ENCODE measurements around the gene DBP. TPM values are rescaled to one million over a fixed set of nuclear protein-coding genes. Genes with fewer than 3 reads are reported as not detected.

The DBP gene
- total RNA-seq, 1 experiment from 2014 or later: 12.0 TPM

- TF ChIP-seq HMGA2 (CRISPR knock-in tag; IDR thresholded peaks at IDR 0.05) (no peak), JAZF1 (CRISPR knock-in tag; IDR thresholded peaks at IDR 0.05) (no peak), PRRX2 (CRISPR knock-in tag; IDR thresholded peaks at IDR 0.05) (peak; percentile 86), NR1H2 (CRISPR knock-in tag; IDR thresholded peaks at IDR 0.05) (no peak), ZNF425 (CRISPR knock-in tag; conservative IDR thresholded peaks at IDR 0.05) (no peak), RELA (CRISPR knock-in tag; IDR thresholded peaks at IDR 0.05; ENCODE audit: borderline replicate concordance) (no peak), AR (CRISPR knock-in tag; IDR thresholded peaks at IDR 0.05) (no peak), MAX (CRISPR knock-in tag; IDR thresholded peaks at IDR 0.05) (peak; percentile 73), ZNF396 (CRISPR knock-in tag; IDR thresholded peaks at IDR 0.05; ENCODE audit: borderline replicate concordance) (no peak), NR3C1 (CRISPR knock-in tag; conservative IDR thresholded peaks at IDR 0.05; ENCODE audit: low read depth) (no peak), CREM (CRISPR knock-in tag; IDR thresholded peaks at IDR 0.05) (no peak; the same call in 1 of the 2 replicates), CREB1 (CRISPR knock-in tag; IDR thresholded peaks at IDR 0.05) (peak; percentile 61; the same call in 1 of the 2 replicates), ATF6 (CRISPR knock-in tag; IDR thresholded peaks at IDR 0.05) (no peak), ERG (CRISPR knock-in tag; IDR thresholded peaks at IDR 0.05) (0 out of 2 replicates have a peak, but pooled peaks have one; percentile 16)
- TF ChIP-seq, protein P1, sequence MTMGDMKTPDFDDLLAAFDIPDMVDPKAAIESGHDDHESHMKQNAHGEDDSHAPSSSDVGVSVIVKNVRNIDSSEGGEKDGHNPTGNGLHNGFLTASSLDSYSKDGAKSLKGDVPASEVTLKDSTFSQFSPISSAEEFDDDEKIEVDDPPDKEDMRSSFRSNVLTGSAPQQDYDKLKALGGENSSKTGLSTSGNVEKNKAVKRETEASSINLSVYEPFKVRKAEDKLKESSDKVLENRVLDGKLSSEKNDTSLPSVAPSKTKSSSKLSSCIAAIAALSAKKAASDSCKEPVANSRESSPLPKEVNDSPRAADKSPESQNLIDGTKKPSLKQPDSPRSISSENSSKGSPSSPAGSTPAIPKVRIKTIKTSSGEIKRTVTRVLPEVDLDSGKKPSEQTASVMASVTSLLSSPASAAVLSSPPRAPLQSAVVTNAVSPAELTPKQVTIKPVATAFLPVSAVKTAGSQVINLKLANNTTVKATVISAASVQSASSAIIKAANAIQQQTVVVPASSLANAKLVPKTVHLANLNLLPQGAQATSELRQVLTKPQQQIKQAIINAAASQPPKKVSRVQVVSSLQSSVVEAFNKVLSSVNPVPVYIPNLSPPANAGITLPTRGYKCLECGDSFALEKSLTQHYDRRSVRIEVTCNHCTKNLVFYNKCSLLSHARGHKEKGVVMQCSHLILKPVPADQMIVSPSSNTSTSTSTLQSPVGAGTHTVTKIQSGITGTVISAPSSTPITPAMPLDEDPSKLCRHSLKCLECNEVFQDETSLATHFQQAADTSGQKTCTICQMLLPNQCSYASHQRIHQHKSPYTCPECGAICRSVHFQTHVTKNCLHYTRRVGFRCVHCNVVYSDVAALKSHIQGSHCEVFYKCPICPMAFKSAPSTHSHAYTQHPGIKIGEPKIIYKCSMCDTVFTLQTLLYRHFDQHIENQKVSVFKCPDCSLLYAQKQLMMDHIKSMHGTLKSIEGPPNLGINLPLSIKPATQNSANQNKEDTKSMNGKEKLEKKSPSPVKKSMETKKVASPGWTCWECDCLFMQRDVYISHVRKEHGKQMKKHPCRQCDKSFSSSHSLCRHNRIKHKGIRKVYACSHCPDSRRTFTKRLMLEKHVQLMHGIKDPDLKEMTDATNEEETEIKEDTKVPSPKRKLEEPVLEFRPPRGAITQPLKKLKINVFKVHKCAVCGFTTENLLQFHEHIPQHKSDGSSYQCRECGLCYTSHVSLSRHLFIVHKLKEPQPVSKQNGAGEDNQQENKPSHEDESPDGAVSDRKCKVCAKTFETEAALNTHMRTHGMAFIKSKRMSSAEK (CRISPR knock-in tag; IDR thresholded peaks at IDR 0.05; ENCODE audit: borderline replicate concordance): no peak
- TF ChIP-seq, protein P2, sequence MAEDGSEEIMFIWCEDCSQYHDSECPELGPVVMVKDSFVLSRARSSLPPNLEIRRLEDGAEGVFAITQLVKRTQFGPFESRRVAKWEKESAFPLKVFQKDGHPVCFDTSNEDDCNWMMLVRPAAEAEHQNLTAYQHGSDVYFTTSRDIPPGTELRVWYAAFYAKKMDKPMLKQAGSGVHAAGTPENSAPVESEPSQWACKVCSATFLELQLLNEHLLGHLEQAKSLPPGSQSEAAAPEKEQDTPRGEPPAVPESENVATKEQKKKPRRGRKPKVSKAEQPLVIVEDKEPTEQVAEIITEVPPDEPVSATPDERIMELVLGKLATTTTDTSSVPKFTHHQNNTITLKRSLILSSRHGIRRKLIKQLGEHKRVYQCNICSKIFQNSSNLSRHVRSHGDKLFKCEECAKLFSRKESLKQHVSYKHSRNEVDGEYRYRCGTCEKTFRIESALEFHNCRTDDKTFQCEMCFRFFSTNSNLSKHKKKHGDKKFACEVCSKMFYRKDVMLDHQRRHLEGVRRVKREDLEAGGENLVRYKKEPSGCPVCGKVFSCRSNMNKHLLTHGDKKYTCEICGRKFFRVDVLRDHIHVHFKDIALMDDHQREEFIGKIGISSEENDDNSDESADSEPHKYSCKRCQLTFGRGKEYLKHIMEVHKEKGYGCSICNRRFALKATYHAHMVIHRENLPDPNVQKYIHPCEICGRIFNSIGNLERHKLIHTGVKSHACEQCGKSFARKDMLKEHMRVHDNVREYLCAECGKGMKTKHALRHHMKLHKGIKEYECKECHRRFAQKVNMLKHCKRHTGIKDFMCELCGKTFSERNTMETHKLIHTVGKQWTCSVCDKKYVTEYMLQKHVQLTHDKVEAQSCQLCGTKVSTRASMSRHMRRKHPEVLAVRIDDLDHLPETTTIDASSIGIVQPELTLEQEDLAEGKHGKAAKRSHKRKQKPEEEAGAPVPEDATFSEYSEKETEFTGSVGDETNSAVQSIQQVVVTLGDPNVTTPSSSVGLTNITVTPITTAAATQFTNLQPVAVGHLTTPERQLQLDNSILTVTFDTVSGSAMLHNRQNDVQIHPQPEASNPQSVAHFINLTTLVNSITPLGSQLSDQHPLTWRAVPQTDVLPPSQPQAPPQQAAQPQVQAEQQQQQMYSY (CRISPR knock-in tag; IDR thresholded peaks at IDR 0.05): peak; percentile 61
- TF ChIP-seq, protein P3, sequence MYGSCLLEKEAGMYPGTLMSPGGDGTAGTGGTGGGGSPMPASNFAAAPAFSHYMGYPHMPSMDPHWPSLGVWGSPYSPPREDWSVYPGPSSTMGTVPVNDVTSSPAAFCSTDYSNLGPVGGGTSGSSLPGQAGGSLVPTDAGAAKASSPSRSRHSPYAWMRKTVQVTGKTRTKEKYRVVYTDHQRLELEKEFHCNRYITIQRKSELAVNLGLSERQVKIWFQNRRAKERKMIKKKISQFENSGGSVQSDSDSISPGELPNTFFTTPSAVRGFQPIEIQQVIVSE (CRISPR knock-in tag; IDR thresholded peaks at IDR 0.05; ENCODE audit: borderline replicate concordance): no peak
- TF ChIP-seq, protein P4, sequence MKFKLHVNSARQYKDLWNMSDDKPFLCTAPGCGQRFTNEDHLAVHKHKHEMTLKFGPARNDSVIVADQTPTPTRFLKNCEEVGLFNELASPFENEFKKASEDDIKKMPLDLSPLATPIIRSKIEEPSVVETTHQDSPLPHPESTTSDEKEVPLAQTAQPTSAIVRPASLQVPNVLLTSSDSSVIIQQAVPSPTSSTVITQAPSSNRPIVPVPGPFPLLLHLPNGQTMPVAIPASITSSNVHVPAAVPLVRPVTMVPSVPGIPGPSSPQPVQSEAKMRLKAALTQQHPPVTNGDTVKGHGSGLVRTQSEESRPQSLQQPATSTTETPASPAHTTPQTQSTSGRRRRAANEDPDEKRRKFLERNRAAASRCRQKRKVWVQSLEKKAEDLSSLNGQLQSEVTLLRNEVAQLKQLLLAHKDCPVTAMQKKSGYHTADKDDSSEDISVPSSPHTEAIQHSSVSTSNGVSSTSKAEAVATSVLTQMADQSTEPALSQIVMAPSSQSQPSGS (CRISPR knock-in tag; IDR thresholded peaks at IDR 0.05; ENCODE audit: borderline replicate concordance, low read depth): 0 out of 2 replicates have a peak, but pooled peaks have one; percentile 46
Measured at GRCh38 chr19:48629599-48630295, 7.4 kb downstream of the DBP start (continued).

All from WTC11 (cell line).